Fibroblast of the aortic adventitia (primary cell): ENCODE results near the gene SEC14L5. TPM values are rescaled to one million over a fixed set of nuclear protein-coding genes. Genes with fewer than 3 reads are reported as not detected.

Source experiments
- DNase-seq: peaks from one replicate; pipeline ENCODE4 v3.0.0-alpha.2; 2010; ENCODE audit warnings: low read depth
- H3K4me3 ChIP-seq: 2 replicates; pipeline ENCODE4 v1.5.1; 2011; ENCODE audit warnings: low read depth, mild to moderate bottlenecking, control low read depth, low read length, moderate library complexity
- CTCF ChIP-seq: IDR thresholded peaks from 2 replicates; pipeline ENCODE4 v1.5.1; 2011; ENCODE audit warnings: mild to moderate bottlenecking, low read length, control low read depth, inconsistent platforms; ENCODE audit not compliant: insufficient read depth
- total RNA-seq: library from RNA; depleted of rRNA; stranded (reverse); fragments of >200 nt; gene quantifications from 2 replicates; pipeline ENCODE4 v1.2.3, GENCODE V29; 2012; ENCODE audit warnings: low replicate concordance

The SEC14L5 gene
- total RNA-seq, 1 donor, result 1.2 TPM

- no peak overlapping the region for H3K4me3 ChIP-seq
- no peak for TF ChIP-seq CTCF
- DNase-seq, result no peak
Measured at GRCh38 chr16:5004311-5004710, 46.2 kb downstream of the SEC14L5 start.

- DNase-seq, result no peak
- H3K4me3 ChIP-seq, result no peak overlapping the region
- TF ChIP-seq CTCF, result no peak
Measured at GRCh38 chr16:5005916-5006315, 47.8 kb downstream of the SEC14L5 start.

- H3K4me3 ChIP-seq, result no peak overlapping the region
- no peak for DNase-seq
Measured at GRCh38 chr16:5006348-5007193, 48.4 kb downstream of the SEC14L5 start.

GRCh38 chr16:5007256-5007655 is 49.1 kb downstream of the SEC14L5 start:
- no peak for DNase-seq
- H3K4me3 ChIP-seq, result no peak overlapping the region
- no peak for TF ChIP-seq CTCF

More at GRCh38 chr16:5006348-5007193, 48.4 kb downstream of the SEC14L5 start:
- TF ChIP-seq CTCF, result no peak

GRCh38 chr16:5008311-5008731 is 50.2 kb downstream of the SEC14L5 start:
- DNase-seq, result no peak
- no peak overlapping the region for H3K4me3 ChIP-seq
- no peak for TF ChIP-seq CTCF

- no peak overlapping the region for H3K4me3 ChIP-seq
- no peak for TF ChIP-seq CTCF
- DNase-seq, result no peak
Measured at GRCh38 chr16:5010576-5011329, 52.6 kb downstream of the SEC14L5 start.
